ENCODE results near the gene POU2F3. TPM values are rescaled to one million over a fixed set of nuclear protein-coding genes. Genes with fewer than 3 reads are reported as not detected.
A peak's percentile ranks its signal among the peaks of the same experiment; 100 is the strongest.

POU2F3 gene
- polyA plus RNA-seq, 3 donors = 0.37 to 0.54 TPM; not detected in 1

GRCh38 chr11:120268686-120269085, 28.7 kb downstream of the POU2F3 start:
- H3K4me1 Mint-ChIP-seq = no peaks in the 10 kb centered on the region
- intact Hi-C loops (cut with micrococcal nuclease) = no loop called here
- no peak overlapping the region for H3K9ac ChIP-seq (ENCODE audit: insufficient read depth, low read length, poor library complexity, severe bottlenecking)

GRCh38 chr11:120270386-120270785, 30.4 kb downstream of the POU2F3 start:
- DNase-seq = no peak
- Histone ChIP-seq H3K9ac (ENCODE audit: insufficient read depth, low read length, poor library complexity, severe bottlenecking) (no peak overlapping the region), H3K4me1 (ENCODE audit: control insufficient read depth in 1 of 2, insufficient read depth in 2 of 2, low read length in 2 of 2) (no peaks in the 10 kb centered on the region), H3K4me2 (replicated peaks; ENCODE audit: extremely low read depth, low read length, poor library complexity, severe bottlenecking) (no peak overlapping the region), H3K79me2 (ENCODE audit: insufficient read depth, low read length) (no peaks in the 10 kb centered on the region), H3K36me3 (replicated peaks in 1 of 2; ENCODE audit: control insufficient read depth in 1 of 2, insufficient read depth in 2 of 2, low read length in 2 of 2) (no peaks in the 10 kb centered on the region), H3K9me3 (replicated peaks in 1 of 2; ENCODE audit: control insufficient read depth in 1 of 2, insufficient read depth in 1 of 2, low read length in 2 of 2) (no peaks in the 10 kb centered on the region), H3K27me3 (ENCODE audit: control insufficient read depth in 2 of 2, insufficient read depth in 2 of 2, low read length in 2 of 2) (no peaks in the 10 kb centered on the region), H2AFZ (ENCODE audit: insufficient read depth, low read depth, low read length, poor library complexity, severe bottlenecking) (no peak overlapping the region), H4K20me1 (ENCODE audit: insufficient read depth, low read length) (no peaks in the 10 kb centered on the region), H3K27ac (ENCODE audit: low read depth in 1 of 2, low read length in 2 of 2) (no peak overlapping the region), H3K4me3 (replicated peaks in 1 of 3; ENCODE audit: low read depth in 2 of 3, low read length in 3 of 3) (no peak overlapping the region)
- Mint-ChIP-seq H3K27me3 (ENCODE audit: low read depth in 3 of 3) (peaks cover 17 to 36% (median 18%) of the 10 kb centered on the region in 3 donors), H3K4me3 (no peak overlapping the region), H3K27ac (no peak overlapping the region), H3K9me3 (peaks cover 0 to 2% (median 1%) of the 10 kb centered on the region in 7 donors), H3K4me1 (no peaks in the 10 kb centered on the region), H3K36me3 (no peaks in the 10 kb centered on the region)
- intact Hi-C loops (cut with micrococcal nuclease) = no loop called here
- WGBS (ENCODE audit: insufficient coverage) = 17% methylated on average over 1 of the region's 1 CpG
- no peak for TF ChIP-seq CTCF (IDR thresholded peaks at IDR 0.05)

More at GRCh38 chr11:120268686-120269085, 28.7 kb downstream of the POU2F3 start:
- H3K36me3 ChIP-seq (replicated peaks in 1 of 2; ENCODE audit: control insufficient read depth in 1 of 2, insufficient read depth in 2 of 2, low read length in 2 of 2) = no peaks in the 10 kb centered on the region
- no peak overlapping the region for H3K4me2 ChIP-seq (replicated peaks; ENCODE audit: extremely low read depth, low read length, poor library complexity, severe bottlenecking)
- TF ChIP-seq CTCF (IDR thresholded peaks at IDR 0.05) = no peak
- Mint-ChIP-seq H3K36me3 (no peaks in the 10 kb centered on the region), H3K9me3 (peaks cover 0 to 2% (median 0%) of the 10 kb centered on the region in 7 donors), H3K27ac (no peak overlapping the region), H3K4me3 (peak overlapping the region in 1 of 2 donors; percentile 35), H3K27me3 (ENCODE audit: low read depth in 3 of 3) (peaks cover 16 to 35% (median 28%) of the 10 kb centered on the region in 3 donors)
- no peaks in the 10 kb centered on the region for H3K27me3 ChIP-seq (ENCODE audit: control insufficient read depth in 2 of 2, insufficient read depth in 2 of 2, low read length in 2 of 2)
- H3K79me2 ChIP-seq (ENCODE audit: insufficient read depth, low read length) = no peaks in the 10 kb centered on the region
- H4K20me1 ChIP-seq (ENCODE audit: insufficient read depth, low read length) = no peaks in the 10 kb centered on the region
- 100% methylated on average over 2 of the region's 5 CpGs for WGBS (ENCODE audit: insufficient coverage)
- no peak overlapping the region for H3K4me3 ChIP-seq (replicated peaks in 1 of 3; ENCODE audit: low read depth in 2 of 3, low read length in 3 of 3)
- H3K9me3 ChIP-seq (replicated peaks in 1 of 2; ENCODE audit: control insufficient read depth in 1 of 2, insufficient read depth in 1 of 2, low read length in 2 of 2) = no peaks in the 10 kb centered on the region
- H3K27ac ChIP-seq (ENCODE audit: low read depth in 1 of 2, low read length in 2 of 2) = no peak overlapping the region
- H2AFZ ChIP-seq (ENCODE audit: insufficient read depth, low read depth, low read length, poor library complexity, severe bottlenecking) = no peak overlapping the region
- no peaks in the 10 kb centered on the region for H3K4me1 ChIP-seq (ENCODE audit: control insufficient read depth in 1 of 2, insufficient read depth in 2 of 2, low read length in 2 of 2)
- DNase-seq = no peak

All from CD14-positive monocyte (primary cell).